Measurements from ENCODE around the gene KCTD17. TPM values are rescaled to one million over a fixed set of nuclear protein-coding genes. Genes with fewer than 3 reads are reported as not detected.

The KCTD17 gene, protein sequence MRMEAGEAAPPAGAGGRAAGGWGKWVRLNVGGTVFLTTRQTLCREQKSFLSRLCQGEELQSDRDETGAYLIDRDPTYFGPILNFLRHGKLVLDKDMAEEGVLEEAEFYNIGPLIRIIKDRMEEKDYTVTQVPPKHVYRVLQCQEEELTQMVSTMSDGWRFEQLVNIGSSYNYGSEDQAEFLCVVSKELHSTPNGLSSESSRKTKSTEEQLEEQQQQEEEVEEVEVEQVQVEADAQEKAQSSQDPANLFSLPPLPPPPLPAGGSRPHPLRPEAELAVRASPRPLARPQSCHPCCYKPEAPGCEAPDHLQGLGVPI
- 8.9 TPM for total RNA-seq
- long read RNA-seq, transcript KCTD17-201 (8 exons, 1,691 nt): major isoform, 5 of 20 reads
- long read RNA-seq, partial matches to known transcripts: 0 of 20 reads
- long read RNA-seq, other reads (novel, unspliced or antisense): 13 of 20 reads

- intact Hi-C loops (cut with DNase I): no loop called here
- DNase-seq (peak; percentile 87), ATAC-seq (ENCODE audit: poor library complexity) (peak; percentile 87)
These were observed at the start of gene KCTD17 for GRCh38 chr22:37051391-37052385. TSS of gene KCTD17 (plus strand) at chr22:37051742. CDS start at chr22:37051761, 19 bp downstream.

DNA sequence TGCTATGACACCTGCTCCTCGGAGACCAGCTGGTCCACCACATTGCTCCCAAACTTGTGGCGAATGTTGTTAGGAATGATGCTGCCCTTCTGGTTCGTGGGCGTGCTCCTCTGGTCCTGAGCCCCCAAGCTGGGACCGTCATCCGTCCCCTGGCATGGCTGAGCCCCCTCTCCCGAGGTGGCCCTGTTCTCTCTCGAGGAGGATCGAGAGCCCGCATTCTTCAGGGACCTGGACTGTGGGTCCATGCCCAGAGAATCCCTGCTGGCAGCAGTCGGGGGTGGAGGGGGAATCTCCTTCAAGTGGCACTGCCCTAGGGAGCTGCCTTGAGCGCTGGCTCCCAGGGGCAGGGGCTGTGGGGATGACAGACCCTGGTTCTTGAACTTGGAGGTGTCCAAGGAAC lies 49.7 kb upstream of the KCTD17 start:
- DNase-seq (no peak), ATAC-seq (ENCODE audit: poor library complexity) (no peak)
- intact Hi-C loops (cut with DNase I): no loop called here

- DNase-seq: no peak
- intact Hi-C loops (cut with DNase I): no loop called here
- no peak for ATAC-seq (ENCODE audit: poor library complexity)
These were observed 48.9 kb upstream of the KCTD17 start for GRCh38 chr22:37002633-37003032.

DNA sequence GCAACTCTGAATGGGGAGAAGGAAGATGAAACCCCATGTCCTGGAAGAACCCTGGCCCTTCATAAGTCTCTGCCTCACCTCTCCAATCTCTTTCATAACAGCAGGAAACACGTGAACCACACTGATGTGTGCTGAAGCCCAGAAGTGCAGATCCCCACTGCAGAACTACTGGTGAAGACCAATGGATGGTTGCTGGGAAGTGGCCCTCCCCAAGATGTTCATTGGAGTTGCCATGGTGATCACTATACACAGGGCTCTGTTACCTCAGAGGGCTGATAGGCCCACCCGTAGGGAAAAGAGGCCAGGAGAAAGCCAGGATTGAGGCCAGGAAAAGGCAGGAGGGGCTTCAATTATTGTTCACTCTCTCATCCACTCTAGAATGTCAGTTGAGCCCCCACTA lies 43.9 kb upstream of the KCTD17 start:
- intact Hi-C loops (cut with DNase I): no loop called here
- DNase-seq (no peak), ATAC-seq (ENCODE audit: poor library complexity) (no peak)

- ATAC-seq (ENCODE audit: poor library complexity) (no peak), DNase-seq (no peak)
- intact Hi-C loops (cut with DNase I): no loop called here
These were observed 43.2 kb upstream of the KCTD17 start for GRCh38 chr22:37008365-37008764.

DNA sequence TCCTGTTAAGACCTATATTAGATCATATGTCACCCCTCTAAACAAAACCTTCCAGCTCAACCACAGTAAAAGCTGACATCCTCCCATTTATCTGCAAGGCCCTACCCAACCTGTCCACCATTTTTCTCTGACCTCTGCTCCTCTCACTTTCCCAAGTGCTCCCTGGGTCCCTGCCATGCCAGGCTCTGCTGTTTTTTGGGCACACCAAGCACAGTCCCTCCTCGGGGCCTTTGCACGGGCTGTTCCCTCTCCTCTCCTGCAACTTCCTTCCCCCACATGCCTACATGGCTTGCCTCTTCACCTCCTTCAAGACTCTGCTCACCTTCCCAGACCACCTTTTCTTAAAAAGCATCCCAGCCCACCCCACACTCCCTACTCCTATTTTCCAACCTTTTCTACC lies 42.1 kb upstream of the KCTD17 start:
- intact Hi-C loops (cut with DNase I): no loop called here

DNA sequence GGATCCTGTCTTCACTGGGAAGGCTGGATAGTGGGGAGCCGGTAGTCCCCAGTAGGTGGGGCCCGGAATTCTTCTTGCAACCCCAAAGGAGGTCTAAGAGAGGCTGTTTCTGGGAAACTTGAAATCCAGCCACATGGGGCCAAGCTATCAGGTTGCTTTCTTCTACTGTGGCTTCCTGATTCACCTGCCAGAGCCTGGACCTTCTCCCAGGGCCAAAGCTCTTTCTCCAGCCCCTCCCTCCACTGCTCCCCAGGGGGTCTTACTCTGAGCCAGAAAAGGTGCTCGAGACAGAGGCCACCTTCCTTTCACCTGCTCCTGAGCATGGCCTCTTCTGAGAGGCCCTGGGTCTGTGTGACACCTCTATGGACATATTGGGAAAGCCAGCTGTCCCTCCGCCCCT lies 41.4 kb upstream of the KCTD17 start:
- intact Hi-C loops (cut with DNase I): no loop called here
- ATAC-seq (ENCODE audit: poor library complexity): no peak
- no peak for DNase-seq

More for the DNA sequence above, 42.1 kb upstream of the KCTD17 start:
- no peak for DNase-seq
- ATAC-seq (ENCODE audit: poor library complexity): no peak

GRCh38 chr22:37010976-37011375 lies 40.6 kb upstream of the KCTD17 start:
- no peak for DNase-seq
- no peak for ATAC-seq (ENCODE audit: poor library complexity)
- intact Hi-C loops (cut with DNase I): no loop called here

- DNase-seq (no peak), ATAC-seq (ENCODE audit: poor library complexity) (no peak)
- intact Hi-C loops (cut with DNase I): no loop called here
These were observed 40.1 kb upstream of the KCTD17 start for GRCh38 chr22:37011472-37011871.

- intact Hi-C loops (cut with DNase I): no loop called here
- DNase-seq (peak; percentile 75), ATAC-seq (ENCODE audit: poor library complexity) (peak; percentile 82)
These were observed 39.2 kb upstream of the KCTD17 start for GRCh38 chr22:37012262-37012904.

- no peak for ATAC-seq (ENCODE audit: poor library complexity)
- no peak for DNase-seq
- intact Hi-C loops (cut with DNase I): no loop called here
These were observed 38.6 kb upstream of the KCTD17 start for GRCh38 chr22:37012956-37013355.

GRCh38 chr22:37014415-37014806 lies 37.1 kb upstream of the KCTD17 start:
- ATAC-seq (ENCODE audit: poor library complexity): no peak
- intact Hi-C loops (cut with DNase I): no loop called here
- DNase-seq: no peak

GRCh38 chr22:37014835-37015586 lies 36.5 kb upstream of the KCTD17 start:
- intact Hi-C loops (cut with DNase I): no loop called here
- DNase-seq (no peak), ATAC-seq (ENCODE audit: poor library complexity) (no peak)

GRCh38 chr22:37015587-37015878 lies 36.0 kb upstream of the KCTD17 start:
- intact Hi-C loops (cut with DNase I): no loop called here
- no peak for DNase-seq
- ATAC-seq (ENCODE audit: poor library complexity): no peak

GRCh38 chr22:37016134-37016910 lies 35.2 kb upstream of the KCTD17 start:
- ATAC-seq (ENCODE audit: poor library complexity) (no peak), DNase-seq (no peak)
- intact Hi-C loops (cut with DNase I): no loop called here

DNA sequence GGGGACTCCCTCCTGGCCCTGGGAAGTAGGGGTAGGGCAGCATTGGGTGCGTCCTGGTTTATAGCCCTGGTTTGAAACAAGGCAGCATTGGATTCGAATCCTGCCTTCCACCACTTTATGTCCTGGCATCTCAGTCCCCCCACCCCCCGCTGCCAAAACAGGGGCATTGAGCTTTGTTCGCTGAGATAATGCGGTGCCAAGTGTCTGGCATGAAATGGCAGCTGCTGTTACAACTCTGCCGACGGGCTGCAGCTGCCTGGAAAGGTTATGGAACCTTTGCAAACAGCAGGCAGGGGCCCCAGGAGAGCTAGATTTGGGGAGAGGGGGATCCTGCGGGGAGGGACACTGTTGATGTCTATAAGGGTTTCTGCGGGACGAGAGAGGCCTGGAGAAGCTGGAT lies 34.2 kb upstream of the KCTD17 start:
- ATAC-seq (ENCODE audit: poor library complexity) (no peak), DNase-seq (no peak)
- intact Hi-C loops (cut with DNase I): no loop called here

DNA sequence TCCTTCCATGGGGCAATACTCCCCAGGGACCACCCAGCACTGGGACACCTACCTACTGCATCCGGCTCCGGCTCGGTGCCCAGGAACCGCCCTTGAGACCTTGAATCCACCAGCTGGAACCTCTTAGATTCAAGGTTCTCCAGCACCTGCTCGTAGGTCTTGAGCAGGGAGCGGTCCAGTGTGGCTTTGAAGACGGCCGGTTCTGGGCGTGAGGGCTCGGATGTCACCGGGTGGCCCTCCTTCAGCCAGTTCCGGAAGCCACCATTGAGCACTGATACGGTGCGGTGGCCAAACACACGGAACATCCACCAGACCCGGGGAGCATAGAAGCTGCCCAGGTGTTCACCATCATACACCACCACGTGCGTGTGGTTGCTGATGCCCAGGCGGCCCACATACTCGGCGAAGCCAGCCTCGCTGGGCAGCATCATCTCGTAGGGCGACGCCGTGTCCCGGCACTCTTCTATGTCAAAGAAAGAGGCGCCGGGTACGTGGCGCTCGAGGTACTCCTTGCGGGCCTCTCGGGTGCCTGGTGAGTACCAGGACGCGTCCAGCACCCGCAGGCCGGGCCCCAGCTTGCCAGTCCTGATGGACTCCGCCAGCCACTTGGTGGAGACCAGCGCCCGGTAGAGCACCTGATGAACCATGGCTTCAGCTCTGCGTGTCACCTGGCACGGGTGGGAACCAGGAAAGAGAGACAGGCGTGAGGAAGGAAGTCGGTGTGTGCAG lies 33.3 kb upstream of the KCTD17 start:
- DNase-seq: no peak
- ATAC-seq (ENCODE audit: poor library complexity): peak; percentile 1
- intact Hi-C loops (cut with DNase I): no loop called here
